HK-2 (cell line): ENCODE results near the gene COL11A1.
"Not testable (repeated sequence)": the region's sequence is repeated elsewhere in the genome, so short reads cannot be mapped to it uniquely, and the experiment has no call there.

ENCODE experiments used
- DNase-seq: peaks from one replicate; pipeline ENCODE4 v3.0.0-alpha.2; 2018; ENCODE audit not compliant: unreplicated experiment

The COL11A1 gene

GRCh38 chr1:102836991-102837390, 271.3 kb downstream of the COL11A1 start:
- no peak for DNase-seq

GRCh38 chr1:102834688-102835320, 273.5 kb downstream of the COL11A1 start:
- DNase-seq = no peak

- DNase-seq = no peak
Observed at GRCh38 chr1:102833151-102833550, 275.2 kb downstream of the COL11A1 start.

- DNase-seq = not testable (repeated sequence)
Observed at GRCh38 chr1:102826706-102827105, 281.6 kb downstream of the COL11A1 start.
